ENCODE measurements around the gene CEACAM3.

Gene CEACAM3

DNA sequence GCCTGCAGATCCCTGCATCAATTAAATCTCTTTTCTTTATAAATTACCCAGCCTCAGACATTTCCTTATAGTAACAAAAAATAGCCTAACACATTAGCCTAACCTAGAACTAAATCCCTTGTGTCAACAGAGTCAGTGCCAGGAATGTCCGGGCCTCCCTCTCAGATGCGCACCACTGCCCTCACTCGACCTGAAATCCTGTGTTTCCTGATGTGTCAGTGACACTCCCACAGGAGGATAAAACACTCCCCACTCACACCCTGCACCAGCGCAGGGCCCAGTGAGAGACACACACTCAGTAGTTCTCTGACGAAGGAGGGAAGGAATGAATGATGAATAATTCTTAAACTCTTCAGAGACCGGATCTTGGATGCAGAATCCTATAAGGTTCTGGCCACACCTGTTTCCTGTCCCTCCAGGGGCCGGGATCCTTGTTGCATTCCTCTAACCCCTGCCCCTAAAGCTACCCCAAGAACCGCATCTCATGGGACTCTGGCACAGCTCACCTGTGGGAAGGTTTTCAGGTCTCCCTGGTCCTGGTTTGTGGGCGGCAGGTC, 3.1 kb downstream of the CEACAM3 start:
- Histone ChIP-seq H3K4me3 (ENCODE audit: low read length) (no peak overlapping the region), H3K27ac (ENCODE audit: low read depth, low read length) (no peak overlapping the region), H3K9ac (ENCODE audit: low read length) (no peak overlapping the region), H3K27me3 (ENCODE audit: control insufficient read depth, insufficient read depth, low read length) (no peaks in the 10 kb centered on the region), H3K4me1 (ENCODE audit: control insufficient read depth, insufficient read depth, low read length) (no peaks in the 10 kb centered on the region), H3K36me3 (ENCODE audit: control insufficient read depth, insufficient read depth, low read length) (no peaks in the 10 kb centered on the region)

DNA sequence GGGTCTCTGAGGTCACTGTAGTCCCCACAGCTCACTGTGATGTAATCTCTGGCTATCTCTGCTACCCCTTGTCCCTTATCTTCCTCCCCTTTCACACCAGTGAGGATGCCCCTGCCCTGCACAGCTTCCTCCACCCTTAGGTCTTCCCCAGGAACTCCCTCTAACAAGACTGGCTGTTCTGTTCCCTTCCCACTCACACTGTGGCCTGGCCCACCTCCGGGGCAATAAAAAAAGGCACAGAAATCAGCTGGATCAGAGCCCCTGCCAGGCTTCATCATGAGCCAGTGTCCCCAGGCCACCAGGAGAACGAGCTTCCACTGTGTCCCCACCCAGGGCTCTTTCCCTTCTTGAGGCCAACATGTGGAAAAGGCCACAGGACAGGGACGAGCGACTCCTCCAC, 4.6 kb downstream of the CEACAM3 start:
- Histone ChIP-seq H3K4me1 (ENCODE audit: control insufficient read depth, insufficient read depth, low read length) (no peaks in the 10 kb centered on the region), H3K36me3 (ENCODE audit: control insufficient read depth, insufficient read depth, low read length) (no peaks in the 10 kb centered on the region), H3K9ac (ENCODE audit: low read length) (no peak overlapping the region), H3K4me3 (ENCODE audit: low read length) (no peak overlapping the region), H3K27ac (ENCODE audit: low read depth, low read length) (no peak overlapping the region), H3K27me3 (ENCODE audit: control insufficient read depth, insufficient read depth, low read length) (no peaks in the 10 kb centered on the region)

DNA sequence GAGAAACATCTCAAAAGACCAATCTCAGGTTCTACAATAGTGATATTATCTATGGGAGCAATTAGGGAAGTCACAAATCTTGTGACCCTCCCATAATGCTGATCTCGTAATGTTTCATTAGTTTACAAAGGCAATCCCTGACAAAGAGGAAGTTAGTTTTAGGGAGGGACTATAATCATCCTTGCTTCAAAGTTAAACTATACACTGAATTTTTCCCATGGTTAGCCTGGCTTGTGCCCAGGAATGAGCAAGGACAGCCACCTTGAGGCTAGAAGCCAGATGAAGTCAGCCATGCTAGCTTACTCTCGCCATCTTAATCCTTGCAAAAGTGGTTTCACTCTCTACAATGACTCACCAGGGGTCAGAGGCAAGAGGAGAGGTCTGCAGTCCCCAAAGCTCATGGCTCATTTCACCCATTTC, 5.4 kb downstream of the CEACAM3 start:
- no peaks in the 10 kb centered on the region for H3K36me3 ChIP-seq (ENCODE audit: control insufficient read depth, insufficient read depth, low read length)
- H3K4me1 ChIP-seq (ENCODE audit: control insufficient read depth, insufficient read depth, low read length) = no peaks in the 10 kb centered on the region
- no peak overlapping the region for H3K9ac ChIP-seq (ENCODE audit: low read length)
- no peak overlapping the region for H3K4me3 ChIP-seq (ENCODE audit: low read length)
- H3K27me3 ChIP-seq (ENCODE audit: control insufficient read depth, insufficient read depth, low read length) = no peaks in the 10 kb centered on the region
- H3K27ac ChIP-seq (ENCODE audit: low read depth, low read length) = no peak overlapping the region

DNA sequence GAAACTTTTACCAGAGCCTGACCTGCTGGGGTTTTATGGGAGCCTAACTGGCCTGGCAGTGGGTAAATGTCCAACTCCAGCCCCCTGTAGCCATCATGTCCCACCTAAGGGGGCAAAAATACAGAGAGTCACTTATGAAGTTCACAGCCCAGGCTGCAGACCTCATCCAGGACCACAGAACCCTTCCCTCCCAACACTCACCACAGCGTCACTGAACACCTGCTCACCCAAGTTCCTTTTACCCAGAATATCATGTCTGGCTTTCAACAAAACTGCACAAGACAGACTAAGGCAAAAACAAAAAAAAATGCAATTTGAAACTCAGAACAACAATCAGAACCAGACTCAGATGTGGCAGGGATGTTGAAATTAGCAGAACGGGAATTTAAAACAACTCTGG, 6.4 kb downstream of the CEACAM3 start:
- Histone ChIP-seq H3K4me3 (ENCODE audit: low read length) (no peak overlapping the region), H3K36me3 (ENCODE audit: control insufficient read depth, insufficient read depth, low read length) (no peaks in the 10 kb centered on the region), H3K4me1 (ENCODE audit: control insufficient read depth, insufficient read depth, low read length) (no peaks in the 10 kb centered on the region), H3K27ac (ENCODE audit: low read depth, low read length) (no peak overlapping the region), H3K9ac (ENCODE audit: low read length) (no peak overlapping the region), H3K27me3 (ENCODE audit: control insufficient read depth, insufficient read depth, low read length) (no peaks in the 10 kb centered on the region)

DNA sequence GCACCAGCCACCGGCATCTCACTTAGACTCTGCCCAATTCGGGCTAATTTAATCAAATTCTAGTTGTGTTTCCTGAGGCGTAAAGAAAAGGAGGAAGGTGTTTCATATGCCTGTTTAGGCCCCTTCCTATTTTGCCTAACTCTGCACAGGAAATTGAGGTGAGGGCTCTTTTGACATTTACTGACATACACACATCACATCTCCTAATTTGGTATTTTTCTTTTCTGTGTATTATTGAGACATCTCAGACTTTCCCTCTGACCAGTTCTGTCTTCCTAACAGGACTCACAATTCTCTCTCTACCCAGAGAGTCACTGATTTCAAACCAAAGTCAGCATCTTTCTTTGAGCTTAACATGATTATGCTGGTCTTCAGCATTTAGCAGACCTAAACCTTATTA, 7.9 kb downstream of the CEACAM3 start:
- H3K4me3 ChIP-seq (ENCODE audit: low read length) = no peak overlapping the region
- H3K27me3 ChIP-seq (ENCODE audit: control insufficient read depth, insufficient read depth, low read length) = no peaks in the 10 kb centered on the region
- H3K27ac ChIP-seq (ENCODE audit: low read depth, low read length) = no peak overlapping the region
- H3K4me1 ChIP-seq (ENCODE audit: control insufficient read depth, insufficient read depth, low read length) = no peaks in the 10 kb centered on the region
- no peaks in the 10 kb centered on the region for H3K36me3 ChIP-seq (ENCODE audit: control insufficient read depth, insufficient read depth, low read length)
- H3K9ac ChIP-seq (ENCODE audit: low read length) = no peak overlapping the region

DNA sequence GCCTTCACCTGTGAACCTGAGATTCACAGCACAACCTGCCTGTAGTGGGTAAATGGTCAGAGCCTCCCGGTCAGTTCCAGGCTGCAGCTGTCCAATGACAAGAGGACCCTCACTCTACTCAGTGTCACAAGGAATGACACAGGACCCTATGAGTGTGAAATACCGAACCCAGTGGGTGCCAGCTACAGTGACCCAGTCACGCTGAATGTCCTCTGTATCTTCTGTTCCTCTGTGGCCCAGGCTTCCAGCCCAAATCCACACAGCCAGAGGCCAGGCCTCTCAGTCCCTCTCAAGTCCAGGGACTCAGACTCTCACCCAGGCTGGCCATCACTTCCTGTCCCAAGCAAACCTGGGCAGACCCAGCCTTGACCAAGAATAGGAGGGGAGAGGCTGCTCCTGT, 10.8 kb downstream of the CEACAM3 start:
- Histone ChIP-seq H3K9ac (ENCODE audit: low read length) (no peak overlapping the region), H3K4me3 (ENCODE audit: low read length) (no peak overlapping the region), H3K4me1 (ENCODE audit: control insufficient read depth, insufficient read depth, low read length) (no peaks in the 10 kb centered on the region), H3K36me3 (ENCODE audit: control insufficient read depth, insufficient read depth, low read length) (no peaks in the 10 kb centered on the region), H3K27ac (ENCODE audit: low read depth, low read length) (no peak overlapping the region), H3K27me3 (ENCODE audit: control insufficient read depth, insufficient read depth, low read length) (no peaks in the 10 kb centered on the region)

DNA sequence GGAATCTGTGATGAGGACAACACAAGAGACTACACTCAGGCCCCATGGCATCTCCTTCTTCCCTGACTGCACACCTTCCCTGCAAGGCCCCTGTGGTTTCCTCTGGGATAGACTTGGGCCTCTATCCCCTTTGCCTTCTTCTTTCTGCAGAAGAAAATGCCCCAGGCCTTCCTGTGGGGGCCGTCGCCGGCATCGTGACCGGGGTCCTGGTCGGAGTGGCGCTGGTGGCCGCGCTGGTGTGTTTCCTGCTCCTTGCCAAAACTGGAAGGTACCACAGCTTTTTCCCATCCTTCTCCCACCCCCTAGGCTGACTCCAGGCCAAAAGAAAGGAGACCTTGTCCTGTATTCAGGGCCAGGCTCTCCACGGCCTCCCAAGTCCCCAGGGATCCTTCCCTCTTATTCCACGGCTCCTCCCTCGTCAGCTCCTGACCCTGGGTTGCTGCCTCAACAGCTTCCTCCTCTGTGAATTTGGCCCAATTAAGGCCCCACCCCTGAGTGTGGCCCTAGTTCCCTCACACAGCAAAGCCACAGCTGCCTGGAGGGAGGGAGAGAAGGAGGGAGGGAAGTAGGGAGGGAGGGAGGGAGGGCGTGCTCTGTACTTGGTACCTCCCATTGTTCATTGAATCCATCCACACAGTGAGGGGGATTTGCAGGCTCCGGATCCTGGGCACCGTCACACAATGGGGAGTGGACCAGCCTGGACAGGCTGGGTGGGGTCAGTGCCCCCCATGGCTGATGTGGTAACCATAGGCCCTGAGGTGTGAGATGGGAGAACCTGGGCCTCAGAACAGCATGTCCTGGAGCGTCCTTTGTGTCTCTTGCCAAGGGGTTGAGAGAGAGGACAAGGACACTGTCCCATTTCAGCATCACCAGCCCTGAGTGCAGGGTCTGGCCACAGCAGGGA, 12.5 kb downstream of the CEACAM3 start:
- no peak overlapping the region for H3K4me3 ChIP-seq (ENCODE audit: low read length)

GRCh38 chr19:41810301-41810700, 13.9 kb downstream of the CEACAM3 start:
- H3K27ac ChIP-seq (ENCODE audit: low read depth, low read length) = no peak overlapping the region

More for the DNA sequence above, 12.5 kb downstream of the CEACAM3 start:
- H3K27me3 ChIP-seq (ENCODE audit: control insufficient read depth, insufficient read depth, low read length) = no peaks in the 10 kb centered on the region
- no peak overlapping the region for H3K27ac ChIP-seq (ENCODE audit: low read depth, low read length)
- H3K9ac ChIP-seq (ENCODE audit: low read length) = no peak overlapping the region
- no peaks in the 10 kb centered on the region for H3K4me1 ChIP-seq (ENCODE audit: control insufficient read depth, insufficient read depth, low read length)
- H3K36me3 ChIP-seq (ENCODE audit: control insufficient read depth, insufficient read depth, low read length) = no peaks in the 10 kb centered on the region

GRCh38 chr19:41811036-41811435, 14.6 kb downstream of the CEACAM3 start:
- Histone ChIP-seq H3K27ac (ENCODE audit: low read depth, low read length) (no peak overlapping the region), H3K27me3 (ENCODE audit: control insufficient read depth, insufficient read depth, low read length) (no peaks in the 10 kb centered on the region)

More at GRCh38 chr19:41810301-41810700, 13.9 kb downstream of the CEACAM3 start:
- Histone ChIP-seq H3K36me3 (ENCODE audit: control insufficient read depth, insufficient read depth, low read length) (no peaks in the 10 kb centered on the region), H3K27me3 (ENCODE audit: control insufficient read depth, insufficient read depth, low read length) (no peaks in the 10 kb centered on the region), H3K9ac (ENCODE audit: low read length) (no peak overlapping the region), H3K4me1 (ENCODE audit: control insufficient read depth, insufficient read depth, low read length) (no peaks in the 10 kb centered on the region), H3K4me3 (ENCODE audit: low read length) (no peak overlapping the region)

DNA sequence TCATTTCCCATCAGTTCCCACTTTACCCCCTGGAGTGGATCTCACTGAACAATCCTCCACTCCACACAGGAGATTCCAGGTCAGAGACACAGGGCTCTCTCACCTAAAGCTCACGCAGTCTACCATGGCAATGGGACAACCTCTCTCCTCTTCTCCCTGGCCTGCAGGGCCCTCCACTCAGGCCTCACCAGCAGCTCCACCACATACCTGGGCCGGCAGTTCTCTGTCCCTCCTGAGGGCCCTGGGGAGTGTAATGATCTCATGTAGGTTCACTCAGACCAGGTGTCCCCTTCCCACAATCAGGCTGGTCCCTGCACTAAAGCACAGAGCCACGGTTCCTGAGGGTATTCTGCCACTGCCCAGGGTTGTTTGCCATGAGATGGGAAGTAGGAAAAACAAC, 15.6 kb downstream of the CEACAM3 start:
- H3K4me3 ChIP-seq (ENCODE audit: low read length) = no peak overlapping the region
- H3K36me3 ChIP-seq (ENCODE audit: control insufficient read depth, insufficient read depth, low read length) = no peaks in the 10 kb centered on the region
- H3K9ac ChIP-seq (ENCODE audit: low read length) = no peak overlapping the region
- H3K27me3 ChIP-seq (ENCODE audit: control insufficient read depth, insufficient read depth, low read length) = no peaks in the 10 kb centered on the region
- no peaks in the 10 kb centered on the region for H3K4me1 ChIP-seq (ENCODE audit: control insufficient read depth, insufficient read depth, low read length)
- no peak overlapping the region for H3K27ac ChIP-seq (ENCODE audit: low read depth, low read length)

More at GRCh38 chr19:41811036-41811435, 14.6 kb downstream of the CEACAM3 start:
- no peaks in the 10 kb centered on the region for H3K4me1 ChIP-seq (ENCODE audit: control insufficient read depth, insufficient read depth, low read length)
- H3K36me3 ChIP-seq (ENCODE audit: control insufficient read depth, insufficient read depth, low read length) = no peaks in the 10 kb centered on the region
- H3K4me3 ChIP-seq (ENCODE audit: low read length) = no peak overlapping the region
- no peak overlapping the region for H3K9ac ChIP-seq (ENCODE audit: low read length)

DNA sequence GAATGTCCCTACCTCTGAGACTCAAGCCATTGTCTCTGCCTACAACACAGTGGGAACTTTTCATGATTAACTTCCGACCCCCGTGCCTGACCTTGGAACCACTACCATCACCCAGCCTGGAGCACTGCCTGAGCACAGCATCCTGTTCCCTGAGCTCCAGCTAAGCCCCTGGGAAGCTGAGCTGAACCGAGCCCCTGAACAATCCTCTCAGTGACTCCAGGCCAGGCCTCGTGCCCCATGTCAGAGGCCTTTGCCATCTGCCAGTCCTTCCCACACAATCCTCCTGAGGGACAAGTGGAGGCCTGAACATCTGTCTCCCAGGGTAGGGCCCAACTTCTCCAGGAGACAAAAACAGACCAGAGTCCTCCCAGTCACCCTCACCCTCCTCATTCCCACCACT, 17.5 kb downstream of the CEACAM3 start:
- H3K4me3 ChIP-seq (ENCODE audit: low read length) = no peak overlapping the region
- H3K4me1 ChIP-seq (ENCODE audit: control insufficient read depth, insufficient read depth, low read length) = no peaks in the 10 kb centered on the region
- no peaks in the 10 kb centered on the region for H3K27me3 ChIP-seq (ENCODE audit: control insufficient read depth, insufficient read depth, low read length)
- H3K27ac ChIP-seq (ENCODE audit: low read depth, low read length) = no peak overlapping the region
- H3K36me3 ChIP-seq (ENCODE audit: control insufficient read depth, insufficient read depth, low read length) = no peaks in the 10 kb centered on the region
- no peak overlapping the region for H3K9ac ChIP-seq (ENCODE audit: low read length)

GRCh38 chr19:41815301-41815700, 18.9 kb downstream of the CEACAM3 start:
- Histone ChIP-seq H3K27me3 (ENCODE audit: control insufficient read depth, insufficient read depth, low read length) (no peaks in the 10 kb centered on the region), H3K4me1 (ENCODE audit: control insufficient read depth, insufficient read depth, low read length) (no peaks in the 10 kb centered on the region), H3K4me3 (ENCODE audit: low read length) (no peak overlapping the region), H3K9ac (ENCODE audit: low read length) (no peak overlapping the region), H3K27ac (ENCODE audit: low read depth, low read length) (no peak overlapping the region), H3K36me3 (ENCODE audit: control insufficient read depth, insufficient read depth, low read length) (no peaks in the 10 kb centered on the region)

DNA sequence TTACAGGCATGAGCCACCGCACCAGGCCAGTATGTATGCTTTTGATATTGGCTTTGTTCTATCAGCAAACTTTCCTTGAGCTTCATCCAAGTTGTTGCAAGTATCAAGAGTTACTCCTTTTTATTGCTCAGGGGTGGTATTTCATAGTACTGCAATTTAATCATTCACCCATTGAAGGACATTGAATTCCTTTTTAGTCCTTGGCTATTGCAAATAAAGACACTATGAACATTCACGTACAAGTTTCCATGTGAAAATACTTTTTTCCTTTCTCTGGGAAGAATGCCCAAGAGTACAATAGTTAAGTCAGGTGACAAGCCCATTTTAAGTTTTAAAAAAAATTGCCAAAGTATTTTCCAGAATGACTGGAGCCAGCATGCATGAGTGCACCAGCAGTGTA, 20.4 kb downstream of the CEACAM3 start:
- H3K27ac ChIP-seq (ENCODE audit: low read depth, low read length) = no peak overlapping the region
- no peak overlapping the region for H3K9ac ChIP-seq (ENCODE audit: low read length)
- H3K4me1 ChIP-seq (ENCODE audit: control insufficient read depth, insufficient read depth, low read length) = no peaks in the 10 kb centered on the region
- H3K36me3 ChIP-seq (ENCODE audit: control insufficient read depth, insufficient read depth, low read length) = no peaks in the 10 kb centered on the region
- H3K4me3 ChIP-seq (ENCODE audit: low read length) = no peak overlapping the region
- H3K27me3 ChIP-seq (ENCODE audit: control insufficient read depth, insufficient read depth, low read length) = peaks cover 3% of the 10 kb centered on the region
